AG09319 (cell line): ENCODE measurements around the gene XPR1.
"Not testable (repeated sequence)": the region's sequence is repeated elsewhere in the genome, so short reads cannot be mapped to it uniquely, and the experiment has no call there.

Source experiments
- DNase-seq: peaks from one replicate; pipeline ENCODE4 v3.0.0-alpha.2; 2010; ENCODE audit warnings: low read depth; ENCODE audit errors: extremely low read depth
- TF ChIP-seq, protein P1 (sequence below): IDR thresholded peaks from 2 replicates; pipeline ENCODE4 v1.5.1; 2011; ENCODE audit warnings: low read depth, mild to moderate bottlenecking, inconsistent platforms, low read length, moderate library complexity

The XPR1 gene

DNA sequence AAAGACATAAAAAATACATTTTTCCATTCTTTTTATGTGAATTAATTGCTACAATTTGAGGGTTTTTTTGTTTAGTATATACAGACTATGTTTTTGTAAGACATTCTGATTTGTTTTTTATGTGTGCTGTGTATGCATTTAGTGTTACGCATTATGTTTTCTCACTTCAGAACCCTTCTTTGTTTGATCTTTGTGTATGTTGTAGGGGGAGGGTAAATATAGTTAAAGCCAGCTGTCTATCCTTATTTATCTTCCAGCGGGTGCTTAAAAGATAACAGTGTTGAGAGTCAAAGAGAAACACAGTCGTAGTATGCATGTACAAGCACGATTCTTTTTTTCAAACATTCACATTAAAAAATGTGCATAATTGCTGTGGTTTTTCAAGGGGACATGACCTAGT is 183.4 kb downstream of the XPR1 start:
- TF ChIP-seq, protein P1, sequence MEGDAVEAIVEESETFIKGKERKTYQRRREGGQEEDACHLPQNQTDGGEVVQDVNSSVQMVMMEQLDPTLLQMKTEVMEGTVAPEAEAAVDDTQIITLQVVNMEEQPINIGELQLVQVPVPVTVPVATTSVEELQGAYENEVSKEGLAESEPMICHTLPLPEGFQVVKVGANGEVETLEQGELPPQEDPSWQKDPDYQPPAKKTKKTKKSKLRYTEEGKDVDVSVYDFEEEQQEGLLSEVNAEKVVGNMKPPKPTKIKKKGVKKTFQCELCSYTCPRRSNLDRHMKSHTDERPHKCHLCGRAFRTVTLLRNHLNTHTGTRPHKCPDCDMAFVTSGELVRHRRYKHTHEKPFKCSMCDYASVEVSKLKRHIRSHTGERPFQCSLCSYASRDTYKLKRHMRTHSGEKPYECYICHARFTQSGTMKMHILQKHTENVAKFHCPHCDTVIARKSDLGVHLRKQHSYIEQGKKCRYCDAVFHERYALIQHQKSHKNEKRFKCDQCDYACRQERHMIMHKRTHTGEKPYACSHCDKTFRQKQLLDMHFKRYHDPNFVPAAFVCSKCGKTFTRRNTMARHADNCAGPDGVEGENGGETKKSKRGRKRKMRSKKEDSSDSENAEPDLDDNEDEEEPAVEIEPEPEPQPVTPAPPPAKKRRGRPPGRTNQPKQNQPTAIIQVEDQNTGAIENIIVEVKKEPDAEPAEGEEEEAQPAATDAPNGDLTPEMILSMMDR, result no peak
- no peak for DNase-seq

DNA sequence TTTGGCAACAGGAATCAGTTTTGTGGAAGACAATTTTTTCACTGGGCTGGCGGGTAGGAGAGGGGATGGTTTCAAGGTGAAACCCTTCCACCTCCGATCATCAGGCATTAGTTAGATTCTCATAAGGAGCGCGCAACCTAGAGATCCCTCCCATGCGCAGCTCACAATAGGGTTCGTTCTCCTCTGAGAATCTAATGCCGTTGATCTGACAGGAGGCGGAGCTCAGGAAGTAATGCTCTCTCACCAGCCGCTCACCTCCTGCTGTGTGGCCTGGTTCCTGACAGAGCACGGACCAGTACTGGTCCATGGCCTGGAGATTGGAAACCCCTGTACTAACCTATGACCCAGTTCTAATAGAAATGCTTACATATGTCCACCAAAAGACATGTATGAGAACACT is 184.3 kb downstream of the XPR1 start:
- TF ChIP-seq, protein P1, result no peak
- DNase-seq, result no peak

DNA sequence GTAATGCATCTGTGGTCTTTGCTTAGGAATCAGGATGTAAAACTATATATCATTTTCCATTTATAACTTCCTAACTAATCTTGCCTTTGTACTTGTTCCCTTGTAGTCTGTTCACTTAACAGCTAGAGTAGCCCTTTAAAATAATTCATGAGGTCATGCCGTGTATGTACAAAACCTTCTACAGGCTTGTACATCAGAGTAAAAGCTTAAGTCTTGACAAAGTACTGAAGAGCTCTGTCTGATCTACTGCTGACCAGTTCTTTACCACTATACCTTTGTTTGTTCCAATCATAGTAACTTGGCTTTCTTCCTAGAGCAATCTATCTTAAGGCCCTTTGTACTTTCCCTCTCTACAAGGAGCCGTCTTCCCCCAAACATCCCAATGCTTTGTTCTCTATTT is 190.1 kb downstream of the XPR1 start:
- DNase-seq, result no peak
- TF ChIP-seq, protein P1, result no peak

DNA sequence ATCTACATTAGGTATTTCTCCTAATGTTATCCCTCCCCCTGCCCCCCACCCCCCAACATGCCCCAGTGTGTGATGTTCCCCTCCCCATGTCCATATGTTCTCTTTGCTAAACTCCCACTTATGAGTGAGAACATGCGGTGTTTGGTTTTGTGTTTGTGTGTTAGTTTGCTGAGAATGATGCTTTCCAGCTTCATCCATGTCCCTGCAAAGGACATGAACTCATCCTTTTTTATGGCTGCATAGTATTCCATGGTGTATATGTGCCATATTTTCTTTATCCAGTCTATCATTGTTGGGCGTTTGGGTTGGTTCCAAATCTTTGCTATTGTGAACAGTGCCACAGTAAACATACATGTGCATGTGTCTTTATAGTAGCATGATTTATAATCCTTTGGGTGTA is 199.7 kb downstream of the XPR1 start:
- DNase-seq, result not testable (repeated sequence)

DNA sequence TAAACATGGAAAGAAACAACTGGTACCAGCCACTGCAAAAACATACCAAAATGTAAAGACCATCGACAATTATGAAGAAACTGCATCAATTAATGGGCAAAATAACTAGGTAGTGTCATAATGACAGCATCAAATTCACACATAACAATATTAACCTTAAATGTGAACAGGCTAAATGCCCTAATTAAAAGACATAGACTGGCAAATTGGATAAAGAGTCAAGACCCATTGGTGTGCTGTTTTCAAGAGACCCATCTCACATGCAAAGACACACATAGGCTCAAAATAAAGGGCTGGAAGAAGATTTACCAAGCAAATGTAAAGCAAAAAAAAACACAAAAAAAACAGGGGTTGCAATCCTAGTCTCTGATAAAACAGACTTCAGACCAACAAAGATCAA is 201.4 kb downstream of the XPR1 start:
- DNase-seq, result not testable (repeated sequence)

DNA sequence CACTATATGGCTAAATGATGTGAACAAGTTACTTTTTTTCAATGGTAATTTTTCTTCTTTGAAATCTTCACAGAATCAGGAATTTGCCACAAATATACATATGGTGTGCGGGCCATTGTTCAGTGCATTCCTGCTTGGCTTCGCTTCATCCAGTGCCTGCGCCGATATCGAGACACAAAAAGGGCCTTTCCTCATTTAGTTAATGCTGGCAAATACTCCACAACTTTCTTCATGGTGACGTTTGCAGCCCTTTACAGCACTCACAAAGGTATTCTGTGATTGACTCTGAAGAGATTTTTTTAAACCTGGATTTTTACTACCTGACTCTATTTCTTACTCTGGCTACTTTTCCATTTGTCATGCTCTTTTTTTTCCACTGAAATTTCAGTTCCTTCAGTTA is 204.6 kb downstream of the XPR1 start:
- no peak for DNase-seq
- TF ChIP-seq, protein P1, result no peak

DNA sequence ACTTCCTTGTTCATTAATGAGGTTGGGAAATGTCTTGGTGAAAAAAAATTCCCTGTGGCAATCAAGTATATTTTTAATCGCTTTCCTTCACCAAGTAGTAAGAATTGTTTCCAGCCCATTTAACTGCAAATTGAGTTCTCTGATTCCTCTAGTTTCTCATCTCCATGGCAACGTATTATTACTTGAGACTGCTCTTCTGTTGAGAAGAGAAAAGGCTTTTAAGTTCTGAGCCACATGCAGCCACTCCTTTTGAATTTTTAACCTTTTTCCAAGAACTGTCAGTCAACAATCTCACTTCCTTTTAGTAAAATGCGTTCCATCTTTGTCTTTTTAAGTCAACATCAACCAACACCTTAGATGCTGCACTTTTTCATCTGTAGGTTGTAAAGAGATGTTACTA is 205.2 kb downstream of the XPR1 start:
- TF ChIP-seq, protein P1, result no peak
- DNase-seq, result no peak

DNA sequence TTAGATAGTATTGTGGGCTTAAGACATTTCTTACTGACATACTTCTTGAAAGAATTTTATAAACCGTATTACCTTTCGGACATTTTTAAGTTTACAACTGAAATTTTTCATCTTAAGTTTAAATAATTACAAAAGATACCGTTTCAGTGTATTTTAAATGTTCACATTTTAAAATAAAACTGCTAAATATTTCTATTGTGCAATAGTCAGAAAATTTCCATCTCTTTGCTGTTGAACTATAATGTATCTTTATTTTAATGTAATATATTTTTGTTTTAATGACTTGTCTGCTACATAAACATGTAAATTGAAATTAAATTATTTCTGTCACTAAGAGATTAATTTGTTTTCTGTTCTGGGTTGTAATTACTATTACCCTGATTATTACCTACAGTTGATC is 206.7 kb downstream of the XPR1 start:
- TF ChIP-seq, protein P1, result no peak
- DNase-seq, result no peak

DNA sequence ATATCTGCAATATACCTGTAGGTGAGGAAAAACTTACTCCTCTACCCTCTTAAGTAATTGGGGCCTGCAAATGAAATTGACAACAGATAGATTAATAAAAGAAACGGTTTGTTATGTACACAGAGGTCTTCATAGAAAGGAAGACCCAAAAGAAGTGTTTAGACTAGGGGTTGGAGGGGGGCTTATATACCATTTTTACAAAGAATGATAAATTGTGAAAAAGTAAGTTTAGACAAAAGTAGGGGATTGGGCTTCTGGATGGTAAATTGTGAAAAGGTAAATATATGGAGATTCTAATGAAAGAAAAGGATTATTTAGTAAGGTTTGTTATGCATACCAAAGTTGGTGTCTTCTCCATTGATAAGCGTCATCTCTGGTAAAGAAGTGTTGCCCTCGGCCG is 207.7 kb downstream of the XPR1 start:
- TF ChIP-seq, protein P1, result no peak
- no peak for DNase-seq
